Measurements from ENCODE around the gene AHCYL1. TPM values are rescaled to one million over a fixed set of nuclear protein-coding genes. Genes with fewer than 3 reads are reported as not detected.

AHCYL1 gene
- total and polyA plus RNA-seq, 2 of the 8 experiments (the other 6 are each of a cell fraction or from before 2014, with no cell fraction given), result 64.5 to 95.9 TPM

- no peak overlapping the region for H2AFZ ChIP-seq (ENCODE audit: low read length)
- no peaks in the 10 kb centered on the region for H3K23me2 ChIP-seq (ENCODE audit: low read depth, low read length)
- no peak overlapping the region for H3K4ac ChIP-seq (replicated peaks; ENCODE audit: insufficient read length, low read depth, low read length)
- H2BK12ac ChIP-seq (ENCODE audit: low read depth, low read length), result no peak overlapping the region
- no peak overlapping the region for H3K27ac ChIP-seq (ENCODE audit: low read depth, low read length)
- 91% methylated on average over 3 of the region's 3 CpGs; no CpG with 5 or more reads in 1 of the 2 experiments for WGBS, 2 experiments (ENCODE audit: extremely low coverage in 1 of 2, insufficient coverage in 1 of 2, insufficient read length in 1 of 2, insufficient replicate concordance in 2 of 2, low coverage in 1 of 2, low lambda C conversion rate in 2 of 2, missing lambda C conversion rate in 1 of 2)
- H2BK120ac ChIP-seq (replicated peaks; ENCODE audit: low read depth, low read length), result no peak overlapping the region
- no peaks in the 10 kb centered on the region for H3K79me2 ChIP-seq (ENCODE audit: control insufficient read depth in 1 of 2, insufficient read depth in 2 of 2, low read length in 2 of 2)
- H3K27me3 ChIP-seq (replicated peaks in 1 of 4; ENCODE audit: control insufficient read depth in 3 of 4, extremely low read depth in 1 of 4, insufficient read depth in 3 of 4, low read length in 3 of 4), result no peaks in the 10 kb centered on the region
- FAIRE-seq (no peak), DNase-seq (ENCODE audit: low read depth in 1 of 2, low spot score in 2 of 2) (no peak)
- H3K4me2 ChIP-seq (ENCODE audit: insufficient read depth in 1 of 2, low read depth in 2 of 2, low read length in 2 of 2), result no peak overlapping the region
- H3K79me1 ChIP-seq (ENCODE audit: low read depth, low read length), result no peaks in the 10 kb centered on the region; the same call in 1 of the 2 replicates
- H2BK5ac ChIP-seq (ENCODE audit: low read depth, low read length), result no peak overlapping the region
- POLR2A ChIA-PET (ENCODE audit: partially characterized antibody), result interaction anchor here (1.3 to 1.4 kb wide), 2 partner anchors 9 to 13 kb away, joined by 4 to 6 read pairs; partner anchors contain the start of gene STRIP1
- H2BK20ac ChIP-seq (ENCODE audit: low read length), result no peak overlapping the region
- H4K5ac ChIP-seq (ENCODE audit: insufficient read length, low read depth, low read length), result no peak overlapping the region
- H3K9ac ChIP-seq (replicated peaks in 1 of 4; ENCODE audit: extremely low read depth in 1 of 4, low read depth in 3 of 4, low read length in 3 of 4), result no peak overlapping the region
- no peak overlapping the region for H4K91ac ChIP-seq (replicated peaks; ENCODE audit: insufficient read length, low read length)
- H3K14ac ChIP-seq (ENCODE audit: insufficient read length), result no peak overlapping the region
- H3K9me3 ChIP-seq (ENCODE audit: insufficient read depth in 2 of 2, low read depth in 1 of 2, low read length in 1 of 2), result no peaks in the 10 kb centered on the region
- no peaks in the 10 kb centered on the region for H3K4me1 ChIP-seq (replicated peaks in 1 of 4; ENCODE audit: control insufficient read depth in 3 of 4, insufficient read depth in 4 of 4, low read length in 3 of 4)
- H2AK5ac ChIP-seq (ENCODE audit: low read depth, low read length), result no peak overlapping the region
- H3K23ac ChIP-seq (ENCODE audit: insufficient read length), result no peak overlapping the region
- H2BK15ac ChIP-seq (ENCODE audit: low read length), result no peak overlapping the region
- H3K56ac ChIP-seq (replicated peaks; ENCODE audit: insufficient read length, low read depth, low read length), result no peak overlapping the region
- peaks cover 3 to 11% of the 10 kb centered on the region in 2 experiments for H4K20me1 ChIP-seq (replicated peaks in 1 of 2; ENCODE audit: control insufficient read depth in 1 of 2, insufficient read depth in 2 of 2, low read length in 2 of 2)
- no peak overlapping the region for H3K18ac ChIP-seq (ENCODE audit: extremely low read depth, low read length)
- H3K36me3 ChIP-seq (ENCODE audit: control insufficient read depth in 2 of 4, insufficient read depth in 4 of 4, low read length in 3 of 4), result peaks cover 48 to 94% (median 79%) of the 10 kb centered on the region in 4 experiments
- H3K4me3 ChIP-seq (ENCODE audit: extremely low read depth in 1 of 4, insufficient read depth in 2 of 4, low read depth in 3 of 4, low read length in 4 of 4), result no peak overlapping the region
- CTCF ChIA-PET (ENCODE audit: partially characterized antibody), result interaction anchor here (0.6 to 40.7 kb wide), 10 partner anchors 6 to 364 kb away, joined by 3 to 1450 read pairs (median 6); partner anchors contain the start of genes ALX3 and STRIP1
- no peak overlapping the region for H4K8ac ChIP-seq (ENCODE audit: extremely low read depth, insufficient read depth, low read length)
- TF ChIP-seq FOSL1 (IDR thresholded peaks at IDR 0.05; ENCODE audit: insufficient read depth, low read depth, low read length) (no peak), CBX5 (IDR thresholded peaks at IDR 0.05; ENCODE audit: low read depth, low read length) (no peak), POLR2A (IDR thresholded peaks at IDR 0.05; ENCODE audit: control extremely low read depth in 1 of 2, low read depth in 2 of 2, low read length in 2 of 2) (no peak), JUND (IDR thresholded peaks at IDR 0.05; ENCODE audit: low read length) (no peak), KDM1A (IDR thresholded peaks at IDR 0.05; ENCODE audit: borderline replicate concordance, low read length) (no peak), CTCF (IDR thresholded peaks at IDR 0.05; ENCODE audit: control extremely low read depth in 1 of 3, insufficient read depth in 1 of 3, low read depth in 1 of 3, low read length in 3 of 3) (peak in 2 of 3 experiments; percentile 28 to 29; a peak in 3 of 4 replicates), MAFK (IDR thresholded peaks at IDR 0.05; ENCODE audit: low read depth, low read length) (no peak), SRF (IDR thresholded peaks at IDR 0.05; ENCODE audit: low read depth, low read length) (no peak), EP300 (IDR thresholded peaks at IDR 0.05; ENCODE audit: borderline replicate concordance in 1 of 2, low read depth in 2 of 2, low read length in 2 of 2) (no peak), CEBPB (IDR thresholded peaks at IDR 0.05; ENCODE audit: low read depth, low read length) (no peak), CREB1 (IDR thresholded peaks at IDR 0.05) (no peak)
These were observed 62.9 kb downstream of the AHCYL1 start for GRCh38 chr1:110047463-110047862.

All from H1 (cell line).